ENCODE results near the gene NGB.

Gene NGB

DNA sequence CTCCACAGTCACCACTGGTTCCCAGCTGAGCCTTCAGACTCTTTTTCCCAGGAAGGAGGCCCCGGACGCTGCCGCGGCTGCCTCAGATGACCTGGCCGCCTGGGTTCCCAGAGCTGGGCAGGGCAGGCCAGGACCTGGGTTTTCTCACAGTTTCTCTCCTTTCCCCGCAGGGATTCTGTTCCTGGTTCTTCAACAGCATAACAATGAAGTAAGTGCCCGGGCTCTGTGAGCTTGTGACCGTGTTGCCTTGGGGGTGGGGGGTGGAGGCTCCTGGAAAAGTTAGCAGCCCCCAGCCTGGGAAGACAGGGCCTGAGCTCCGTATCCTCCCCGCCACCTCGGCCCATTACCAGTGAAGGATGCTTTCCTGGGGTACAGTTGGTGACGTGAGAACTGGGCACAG, 45.8 kb downstream of the NGB start:
- Histone ChIP-seq H3K27me3 (ENCODE audit: control insufficient read depth, low read length) (no peaks in the 10 kb centered on the region), H3K9me2 (replicated peaks; ENCODE audit: control insufficient read depth, low read length) (no peaks in the 10 kb centered on the region), H3K4me2 (ENCODE audit: low read length) (no peak overlapping the region), H3K4me3 (ENCODE audit: low read length) (no peak overlapping the region), H3K36me3 (ENCODE audit: control insufficient read depth, low read length) (no peaks in the 10 kb centered on the region), H3K79me2 (ENCODE audit: control insufficient read depth, low read length) (no peaks in the 10 kb centered on the region), H3K4me1 (ENCODE audit: control insufficient read depth, low read length) (peaks cover 3% of the 10 kb centered on the region; the same call in 1 of the 2 replicates), H3K9me3 (ENCODE audit: control insufficient read depth, insufficient read depth, low read length) (no peaks in the 10 kb centered on the region), H4K20me1 (ENCODE audit: control insufficient read depth, insufficient read depth, low read depth, low read length) (no peaks in the 10 kb centered on the region), H3K27ac (ENCODE audit: low read depth, low read length) (no peak overlapping the region), H3F3A (ENCODE audit: control insufficient read depth, insufficient read depth) (no peaks in the 10 kb centered on the region)
- TF ChIP-seq EZH2phosphoT487 (IDR thresholded peaks at IDR 0.05; ENCODE audit: borderline replicate concordance, low read length) (no peak), CTCF (IDR thresholded peaks at IDR 0.05; ENCODE audit: low read depth, low read length, poor library complexity, severe bottlenecking) (no peak)

- no peaks in the 10 kb centered on the region for H3K79me2 ChIP-seq (ENCODE audit: control insufficient read depth, low read length)
- H3K27ac ChIP-seq (ENCODE audit: low read depth, low read length), result no peak overlapping the region
- TF ChIP-seq EZH2phosphoT487 (IDR thresholded peaks at IDR 0.05; ENCODE audit: borderline replicate concordance, low read length) (no peak), CTCF (IDR thresholded peaks at IDR 0.05; ENCODE audit: low read depth, low read length, poor library complexity, severe bottlenecking) (no peak)
- no peaks in the 10 kb centered on the region for H3F3A ChIP-seq (ENCODE audit: control insufficient read depth, insufficient read depth)
- no peaks in the 10 kb centered on the region for H4K20me1 ChIP-seq (ENCODE audit: control insufficient read depth, insufficient read depth, low read depth, low read length)
- H3K4me2 ChIP-seq (ENCODE audit: low read length), result no peak overlapping the region
- H3K36me3 ChIP-seq (ENCODE audit: control insufficient read depth, low read length), result no peaks in the 10 kb centered on the region
- H3K4me1 ChIP-seq (ENCODE audit: control insufficient read depth, low read length), result peaks cover 3% of the 10 kb centered on the region; the same call in 1 of the 2 replicates
- no peak overlapping the region for H3K4me3 ChIP-seq (ENCODE audit: low read length)
- H3K27me3 ChIP-seq (ENCODE audit: control insufficient read depth, low read length), result no peaks in the 10 kb centered on the region
- no peaks in the 10 kb centered on the region for H3K9me2 ChIP-seq (replicated peaks; ENCODE audit: control insufficient read depth, low read length)
- H3K9me3 ChIP-seq (ENCODE audit: control insufficient read depth, insufficient read depth, low read length), result no peaks in the 10 kb centered on the region
Measured at GRCh38 chr14:77224212-77224611, 46.8 kb downstream of the NGB start.

- TF ChIP-seq CTCF (IDR thresholded peaks at IDR 0.05; ENCODE audit: low read depth, low read length, poor library complexity, severe bottlenecking), result no peak
- TF ChIP-seq EZH2phosphoT487 (IDR thresholded peaks at IDR 0.05; ENCODE audit: borderline replicate concordance, low read length), result no peak
- no peak overlapping the region for H3K27ac ChIP-seq (ENCODE audit: low read depth, low read length)
- H3K4me1 ChIP-seq (ENCODE audit: control insufficient read depth, low read length), result peaks cover 3% of the 10 kb centered on the region; the same call in 1 of the 2 replicates
- H3K79me2 ChIP-seq (ENCODE audit: control insufficient read depth, low read length), result no peaks in the 10 kb centered on the region
- no peaks in the 10 kb centered on the region for H3K36me3 ChIP-seq (ENCODE audit: control insufficient read depth, low read length)
- 0 out of 2 replicates have a peak, but pooled peaks cover 2% of the 10 kb centered on the region for H3K27me3 ChIP-seq (ENCODE audit: control insufficient read depth, low read length)
- no peak overlapping the region for H3K4me2 ChIP-seq (ENCODE audit: low read length)
- no peak overlapping the region for H3K4me3 ChIP-seq (ENCODE audit: low read length)
- H3K9me3 ChIP-seq (ENCODE audit: control insufficient read depth, insufficient read depth, low read length), result no peaks in the 10 kb centered on the region
- H4K20me1 ChIP-seq (ENCODE audit: control insufficient read depth, insufficient read depth, low read depth, low read length), result no peaks in the 10 kb centered on the region
- H3K9me2 ChIP-seq (replicated peaks; ENCODE audit: control insufficient read depth, low read length), result no peaks in the 10 kb centered on the region
- H3F3A ChIP-seq (ENCODE audit: control insufficient read depth, insufficient read depth), result no peaks in the 10 kb centered on the region
Measured at GRCh38 chr14:77222546-77223225, 48.3 kb downstream of the NGB start.
